Gastrocnemius medialis (tissue), 4 donors: ENCODE data around the gene PPP1R18. TPM values are rescaled to one million over a fixed set of nuclear protein-coding genes. Genes with fewer than 3 reads are reported as not detected.
"Not testable (repeated sequence)": the region's sequence is repeated elsewhere in the genome, so short reads cannot be mapped to it uniquely, and the experiment has no call there.

ENCODE experiments used
- ATAC-seq, 2 donors: fragments of 150-250 bp; one replicate each; pipeline ENCODE4 v1.9.1; 2016
- DNase-seq, 2 donors: peaks; one replicate each; pipeline ENCODE4 v3.0.0-alpha.2; 2019
- H3K27ac ChIP-seq, 4 donors: fragments of 200-600 bp; sonication (generic); 1 replicate in 1 of 4; 2 replicates in 3 of 4; pipeline ENCODE4 v1.5.1; 2016 to 2018; ENCODE audit warnings: mild to moderate bottlenecking in 2 of 4, moderate library complexity in 1 of 4
- H3K27me3 ChIP-seq, 3 donors: fragments of 200-600 bp; sonication (generic) in 2 of 3; 1 replicate in 1 of 3; 2 replicates in 2 of 3; pipeline versions ENCODE4 v1.5.1 to v1.6.0; 2016 to 2019; ENCODE audit warnings: mild to moderate bottlenecking in 1 of 3, moderate library complexity in 1 of 3
- H3K36me3 ChIP-seq, 2 donors: fragments of 200-600 bp; sonication (generic) in 1 of 2; one replicate each; pipeline ENCODE4 v1.5.1; 2017 to 2018
- H3K4me1 ChIP-seq, 2 donors: fragments of 200-600 bp; sonication (generic) in 1 of 2; one replicate each; pipeline ENCODE4 v1.5.1; 2016 to 2017; ENCODE audit warnings: mild to moderate bottlenecking in 2 of 2
- H3K4me3 ChIP-seq, 4 donors: fragments of 200-600 bp; sonication (generic) in 3 of 4; 1 replicate in 1 of 4; 2 replicates in 3 of 4; pipeline ENCODE4 v1.5.1; 2016 to 2019; ENCODE audit warnings: mild to moderate bottlenecking in 2 of 4
- H3K9me3 ChIP-seq, 3 donors: fragments of 200-600 bp; sonication (generic) in 2 of 3; 1 replicate in 1 of 3; 2 replicates in 2 of 3; pipeline ENCODE4 v1.5.1; 2016 to 2019
- POLR2A ChIP-seq, 2 donors: fragments of 450-650 bp; IDR thresholded peaks; one replicate each; pipeline ENCODE4 v1.6.1; 2017; ENCODE audit warnings: antibody characterized with exemption in 2 of 2, mild to moderate bottlenecking in 2 of 2, moderate library complexity in 2 of 2
- in situ Hi-C, 4 donors: fragments of 200-750 bp; cut with MboI; loops; one replicate each; pipeline versions ENCODE4 v1.15.0 to v1.8.0; 2017; ENCODE audit warnings: low sequenced_read_pairs in 4 of 4
- intact Hi-C: fragments of 100-400 bp; cut with DNase I; formaldehyde crosslinking; loops from one replicate; pipeline ENCODE4 v1.15.1; 2023; ENCODE audit warnings: low total_unique reads
- total RNA-seq, 4 donors: library from RNA; depleted of rRNA; stranded (reverse); fragments of >200 nt; gene quantifications; one replicate each; pipeline versions ENCODE4 v1.1.0 to v1.2.3, GENCODE V29; 2016
- TF ChIP-seq, protein P1 (sequence below), 5 experiments: fragments of 450-650 bp in 3 of 5; fragments of 200-600 bp in 2 of 5; sonication (generic) in 2 of 5; IDR thresholded peaks in 4 of 5; conservative IDR thresholded peaks in 1 of 5; 1 replicate in 4 of 5; 2 replicates in 1 of 5; pipeline ENCODE4 v1.5.1; 2016 to 2019; ENCODE audit warnings: antibody characterized with exemption in 5 of 5, mild to moderate bottlenecking in 3 of 5, moderate library complexity in 3 of 5

The PPP1R18 gene
- total RNA-seq, 4 donors from 2014 or later: 4.4 to 16.9 (median 12.4) TPM

DNA sequence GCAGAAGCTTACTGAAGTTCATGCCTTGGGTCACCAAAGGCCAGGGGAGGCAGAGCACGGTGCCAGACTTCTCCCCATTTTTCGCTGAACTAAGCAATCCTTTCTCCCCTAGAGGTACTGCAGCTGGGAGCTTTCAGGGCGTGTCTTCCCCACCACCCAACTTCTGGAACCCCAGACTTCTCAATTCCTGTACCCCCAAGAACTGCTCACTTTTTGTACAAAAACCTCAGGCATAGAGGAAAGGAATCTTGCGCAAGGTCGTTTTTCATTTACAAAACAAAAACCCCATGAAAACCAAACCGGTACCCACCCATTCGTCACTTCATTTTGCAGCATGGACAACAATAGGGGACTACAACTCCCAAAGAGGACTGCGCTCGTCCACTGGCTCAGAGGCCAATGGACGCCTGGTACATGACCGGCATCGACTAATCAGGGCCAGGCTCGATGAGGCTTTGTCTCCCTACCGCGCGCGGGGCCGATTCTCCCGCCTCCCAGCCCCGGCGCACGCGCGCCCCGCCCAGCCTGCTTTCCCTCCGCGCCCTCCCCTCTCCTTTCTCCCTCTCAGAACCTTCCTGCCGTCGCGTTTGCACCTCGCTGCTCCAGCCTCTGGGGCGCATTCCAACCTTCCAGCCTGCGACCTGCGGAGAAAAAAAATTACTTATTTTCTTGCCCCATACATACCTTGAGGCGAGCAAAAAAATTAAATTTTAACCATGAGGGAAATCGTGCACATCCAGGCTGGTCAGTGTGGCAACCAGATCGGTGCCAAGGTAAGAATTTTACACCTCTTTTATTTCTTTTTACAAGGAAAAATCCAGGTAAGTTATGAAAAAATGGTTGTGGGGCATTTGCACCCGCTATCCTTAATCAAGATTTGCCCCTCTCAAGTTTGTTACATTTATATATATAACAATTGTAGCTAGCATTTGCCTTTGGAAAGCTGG, 33.6 kb upstream of the PPP1R18 start, which contains the start of gene TUBB:
Gene TUBB (plus strand): TSS at position 562 of the 947 bp plus-strand sequence. CDS start 155 bp downstream, at position 717.
- H3K27me3 ChIP-seq: no peaks in the 10 kb centered on the region
- intact Hi-C loops (loop anchor here (1.0 to 10.0 kb wide), 4 partner anchors 23 to 1475 kb away; partner anchors contain the start of genes ABCF1, FLOT1, GPSM3 and MRPS18B), in situ Hi-C loops (loop anchor here (5.0 kb wide), 2 partner anchors 38 to 43 kb away; no protein-coding TSS in a partner anchor)
- peak; percentile 72 to 75 for ATAC-seq
- H3K36me3 ChIP-seq: peaks cover 0 to 24% of the 10 kb centered on the region in 2 donors
- H3K4me3 ChIP-seq: peak within 1 kb of the TSS; percentile 68 to 99 (median 81)
- H3K4me1 ChIP-seq: peaks cover 32 to 33% of the 10 kb centered on the region in 2 donors
- H3K27ac ChIP-seq: peak within 1 kb of the TSS; percentile 94 to 99 (median 97)
- TF ChIP-seq POLR2A (IDR thresholded peaks at IDR 0.05): peak; percentile 87 to 91
- TF ChIP-seq, protein P1, sequence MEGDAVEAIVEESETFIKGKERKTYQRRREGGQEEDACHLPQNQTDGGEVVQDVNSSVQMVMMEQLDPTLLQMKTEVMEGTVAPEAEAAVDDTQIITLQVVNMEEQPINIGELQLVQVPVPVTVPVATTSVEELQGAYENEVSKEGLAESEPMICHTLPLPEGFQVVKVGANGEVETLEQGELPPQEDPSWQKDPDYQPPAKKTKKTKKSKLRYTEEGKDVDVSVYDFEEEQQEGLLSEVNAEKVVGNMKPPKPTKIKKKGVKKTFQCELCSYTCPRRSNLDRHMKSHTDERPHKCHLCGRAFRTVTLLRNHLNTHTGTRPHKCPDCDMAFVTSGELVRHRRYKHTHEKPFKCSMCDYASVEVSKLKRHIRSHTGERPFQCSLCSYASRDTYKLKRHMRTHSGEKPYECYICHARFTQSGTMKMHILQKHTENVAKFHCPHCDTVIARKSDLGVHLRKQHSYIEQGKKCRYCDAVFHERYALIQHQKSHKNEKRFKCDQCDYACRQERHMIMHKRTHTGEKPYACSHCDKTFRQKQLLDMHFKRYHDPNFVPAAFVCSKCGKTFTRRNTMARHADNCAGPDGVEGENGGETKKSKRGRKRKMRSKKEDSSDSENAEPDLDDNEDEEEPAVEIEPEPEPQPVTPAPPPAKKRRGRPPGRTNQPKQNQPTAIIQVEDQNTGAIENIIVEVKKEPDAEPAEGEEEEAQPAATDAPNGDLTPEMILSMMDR (IDR thresholded peaks at IDR 0.05 in 4 of 5, conservative IDR thresholded peaks at IDR 0.05 in 1 of 5): peak in 3 of 5 experiments; percentile 6 to 34 (median 31)
- DNase-seq: peak; percentile 97 to 98
- H3K9me3 ChIP-seq: no peaks in the 10 kb centered on the region

DNA sequence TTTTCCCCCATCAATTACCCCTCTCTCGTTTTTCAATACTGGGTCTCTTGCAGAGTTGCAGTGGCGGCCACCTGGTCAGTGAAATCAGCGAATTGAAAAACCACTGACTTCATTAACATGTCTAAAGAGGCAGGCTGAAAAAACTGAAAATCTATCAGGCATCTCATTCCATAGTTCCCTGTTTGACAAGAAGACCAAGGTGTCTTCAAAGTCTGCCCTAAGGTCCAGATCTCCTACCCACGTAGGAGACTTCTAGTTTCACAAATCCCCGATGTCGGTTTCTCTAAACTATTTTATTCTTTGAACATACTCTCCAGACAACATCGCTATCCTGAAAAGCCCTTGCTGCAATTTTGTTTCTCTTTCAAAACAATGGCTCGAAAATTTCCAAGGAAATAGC, 32.9 kb upstream of the PPP1R18 start:
- H3K9me3 ChIP-seq: no peaks in the 10 kb centered on the region
- H3K4me1 ChIP-seq: peaks cover 32 to 33% of the 10 kb centered on the region in 2 donors
- DNase-seq (no peak), ATAC-seq (no peak)
- TF ChIP-seq POLR2A (IDR thresholded peaks at IDR 0.05): no peak
- TF ChIP-seq, protein P1 (IDR thresholded peaks at IDR 0.05 in 4 of 5, conservative IDR thresholded peaks at IDR 0.05 in 1 of 5): no peak
- H3K36me3 ChIP-seq: peaks cover 0 to 20% of the 10 kb centered on the region in 2 donors
- intact Hi-C loops (loop anchor here (10.0 kb wide), 1 partner anchor 1475 kb away; the partner anchor contains the start of genes GPSM3 and PBX2), in situ Hi-C loops (no loop called here)
- no peaks in the 10 kb centered on the region for H3K27me3 ChIP-seq
- peak overlapping the region; percentile 52 to 99 (median 76) for H3K4me3 ChIP-seq
- H3K27ac ChIP-seq: peak overlapping the region; percentile 94 to 99 (median 97)

DNA sequence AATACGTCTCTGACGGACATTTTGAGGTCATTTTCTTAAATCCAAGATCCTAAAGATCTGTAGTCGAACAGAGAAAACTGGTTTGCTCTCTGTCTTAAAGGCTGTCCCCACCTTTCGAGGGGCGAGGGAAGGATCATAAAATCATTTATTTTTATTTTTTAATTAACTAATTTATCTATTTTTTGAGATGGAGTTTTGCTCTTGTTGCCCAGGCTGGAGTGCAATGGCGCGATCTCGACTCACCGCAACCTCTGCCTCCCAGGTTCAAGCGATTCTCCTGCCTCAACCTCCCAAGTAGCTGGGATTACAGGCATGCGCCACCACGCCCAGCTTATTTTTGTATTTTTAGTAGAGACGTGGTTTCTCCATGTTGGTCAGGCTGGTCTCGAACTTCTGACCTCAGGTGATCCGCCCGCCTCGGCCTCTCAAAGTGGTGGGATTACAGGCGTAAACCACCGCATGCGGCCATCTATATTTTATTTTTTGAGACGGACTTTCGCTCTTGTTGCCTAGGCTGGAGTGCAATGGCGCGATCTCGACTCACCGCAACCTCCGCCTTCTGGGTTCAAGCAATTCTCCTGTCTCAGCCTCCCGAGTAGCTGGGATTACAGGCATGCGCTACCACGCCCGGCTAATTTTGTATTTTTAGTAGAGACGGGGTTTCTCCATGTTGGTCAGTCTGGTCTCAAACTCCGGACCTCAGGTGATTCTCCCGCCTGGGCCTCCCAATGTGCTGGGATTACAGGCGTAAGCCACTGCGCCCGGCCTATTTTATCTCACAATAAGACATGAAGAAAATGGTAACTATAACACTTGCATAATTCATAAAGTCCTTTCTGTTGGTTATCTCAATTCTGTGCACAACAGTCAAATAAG, 31.6 kb upstream of the PPP1R18 start:
- ATAC-seq, H3K9me3 ChIP-seq, DNase-seq, H3K27me3 ChIP-seq, in situ Hi-C loops: not testable (repeated sequence)
- peak overlapping the region; percentile 49 to 91 (median 76) for H3K4me3 ChIP-seq
- H3K36me3 ChIP-seq: peaks cover 0 to 20% of the 10 kb centered on the region in 2 donors
- intact Hi-C loops: loop anchor here (1.0 to 10.0 kb wide), 3 partner anchors 27 to 1477 kb away; partner anchors contain the start of genes GPSM3 and PBX2
- peak overlapping the region; percentile 94 to 99 (median 97) for H3K27ac ChIP-seq
- peaks cover 32 to 33% of the 10 kb centered on the region in 2 donors for H3K4me1 ChIP-seq

DNA sequence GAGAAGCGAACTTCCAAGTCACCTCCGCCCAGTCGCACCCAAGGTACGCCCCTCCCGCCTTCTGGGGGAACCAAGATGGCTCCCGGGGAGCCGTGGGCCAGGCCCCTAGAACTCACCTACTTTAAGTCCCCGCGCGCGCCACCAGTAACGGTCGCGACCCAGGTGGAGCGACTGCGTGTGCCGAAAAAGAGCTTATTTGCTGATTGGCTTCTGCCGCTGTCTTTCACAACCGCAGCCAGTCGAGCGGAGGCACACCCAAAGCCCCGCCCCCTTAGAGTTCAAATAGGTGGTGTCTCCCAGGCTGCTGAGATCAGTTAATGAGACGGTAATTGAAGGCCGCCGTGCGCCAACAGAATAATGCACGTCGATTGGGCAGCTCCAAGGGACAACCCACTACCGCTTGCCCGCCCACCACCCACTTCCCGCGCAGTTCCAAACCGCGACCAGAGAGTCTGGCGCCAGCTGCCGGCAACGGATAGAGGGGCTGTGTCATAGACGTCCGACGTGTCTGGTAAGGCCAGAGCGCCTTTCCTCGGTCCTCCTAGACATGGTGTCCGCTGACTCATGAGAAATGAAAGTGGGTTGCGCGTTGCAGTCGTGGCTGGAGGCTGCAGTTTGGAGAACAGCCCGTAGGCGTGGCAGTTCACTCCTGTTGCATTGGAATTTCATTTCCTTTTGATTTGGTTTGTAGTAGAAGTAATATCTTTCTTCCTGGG, 30.8 kb upstream of the PPP1R18 start, which contains the start of gene MDC1:
Gene MDC1 (minus strand): TSS at position 153 of the 716 bp plus-strand sequence. CDS start 2,106 bp downstream, outside the sequence.
- in situ Hi-C loops (no loop called here), intact Hi-C loops (loop anchor here (1.0 to 10.0 kb wide), 3 partner anchors 26 to 1478 kb away; partner anchors contain the start of genes GPSM3 and PBX2)
- Histone ChIP-seq H3K27me3 (no peaks in the 10 kb centered on the region), H3K36me3 (peaks cover 0 to 24% of the 10 kb centered on the region in 2 donors), H3K4me1 (peaks cover 27 to 31% of the 10 kb centered on the region in 2 donors), H3K9me3 (no peaks in the 10 kb centered on the region), H3K4me3 (peak within 1 kb of the TSS; percentile 69 to 91 (median 86)), H3K27ac (peak within 1 kb of the TSS; percentile 94 to 99 (median 97))
- TF ChIP-seq, protein P1 (IDR thresholded peaks at IDR 0.05 in 4 of 5, conservative IDR thresholded peaks at IDR 0.05 in 1 of 5): peak; percentile 41 to 57 (median 46)
- TF ChIP-seq POLR2A (IDR thresholded peaks at IDR 0.05): peak; percentile 62 to 91
- ATAC-seq (peak; percentile 79 to 80), DNase-seq (peak; percentile 100)
